Middle frontal gyrus (tissue), 1 donor: ENCODE measurements around the gene SEC22C.
"Not testable (repeated sequence)": the region's sequence is repeated elsewhere in the genome, so short reads cannot be mapped to it uniquely, and the experiment has no call there.

Source experiments
- DNase-seq: peaks from one replicate; pipeline ENCODE4 v3.0.0-alpha.2; 2015; ENCODE audit warnings: low spot score; ENCODE audit errors: extremely low spot score

Gene SEC22C

DNA sequence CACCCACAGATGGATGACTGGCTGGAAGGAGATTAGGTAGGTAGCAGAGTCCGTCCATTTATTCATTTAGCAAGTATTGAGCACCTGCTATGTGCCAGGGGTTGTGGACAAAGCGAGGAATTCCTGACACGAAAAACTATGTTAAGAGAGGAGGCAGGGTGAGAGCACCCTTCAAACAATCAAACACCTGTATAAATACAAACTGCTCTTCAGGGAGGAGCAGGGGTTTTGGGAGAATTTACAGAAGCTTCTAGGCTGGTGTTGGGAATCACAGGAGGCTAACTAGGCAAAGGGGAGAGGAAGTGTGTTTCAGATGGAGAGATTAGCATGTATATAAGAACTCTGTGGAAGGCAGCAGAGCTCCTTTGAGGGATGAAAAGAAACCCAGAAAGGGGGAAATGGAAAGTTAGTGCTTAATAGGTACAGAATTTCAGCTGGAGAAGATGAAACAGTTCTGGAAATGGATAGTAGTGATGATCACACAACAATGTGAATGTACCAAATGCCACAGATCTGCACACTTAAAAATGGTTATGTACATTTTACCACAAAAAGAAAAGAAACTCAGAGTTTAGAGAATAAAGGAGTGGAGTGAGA is 805 bp upstream of the SEC22C start:
- no peak for DNase-seq

DNA sequence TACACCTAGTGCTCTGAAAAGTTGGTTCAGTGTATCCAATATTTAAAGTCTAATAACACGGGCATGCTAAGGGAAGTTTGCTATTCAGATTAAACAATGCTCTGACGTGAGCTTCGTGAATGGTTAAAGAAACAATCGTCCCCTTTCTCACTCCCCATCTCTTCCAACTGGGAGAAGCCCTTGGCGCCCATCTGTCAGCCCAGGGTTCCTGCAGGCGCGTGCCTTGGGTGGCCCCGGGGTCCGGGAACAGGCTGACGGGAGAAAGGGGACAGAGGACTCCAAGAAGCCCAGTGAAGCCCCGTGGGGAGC is 413 bp downstream of the SEC22C start:
- DNase-seq, result no peak

DNA sequence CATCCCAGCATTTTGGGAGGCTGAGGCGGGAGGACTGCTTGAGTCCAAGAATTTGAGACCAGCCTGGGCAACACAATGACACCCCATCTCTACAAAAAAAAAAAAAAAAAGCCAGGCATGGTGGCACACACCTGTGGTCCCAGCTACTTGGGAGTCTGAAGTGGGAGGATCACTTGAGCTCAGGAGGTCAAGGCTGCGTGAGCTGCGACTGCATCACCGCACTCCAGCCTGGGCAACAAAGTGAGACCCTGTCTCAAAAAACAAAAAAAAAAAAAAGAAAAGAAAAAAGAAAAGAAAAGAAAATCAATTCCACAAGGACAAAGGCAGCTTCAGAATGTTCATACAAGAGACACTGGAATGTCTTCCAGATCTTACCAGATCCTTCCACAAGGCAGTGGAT is 2.4 kb downstream of the SEC22C start:
- not testable (repeated sequence) for DNase-seq

DNA sequence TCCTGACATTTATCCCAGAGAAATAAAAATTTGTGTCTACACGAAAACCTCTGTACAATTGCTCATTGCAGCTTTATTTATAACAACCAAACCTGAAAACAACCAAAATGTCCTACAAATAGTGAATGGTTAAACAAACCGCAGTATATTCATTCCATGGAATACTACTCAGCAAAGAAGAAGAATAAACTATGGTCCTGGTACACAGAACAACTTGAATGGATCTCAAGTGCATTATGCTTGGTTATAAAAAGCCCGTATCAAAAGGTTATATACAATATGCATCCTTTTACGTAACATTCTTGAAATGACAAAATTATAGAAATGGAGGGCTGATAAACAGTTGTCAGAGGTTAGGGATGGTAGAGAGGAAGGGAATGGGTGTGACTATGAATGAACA is 3.7 kb downstream of the SEC22C start:
- DNase-seq, result no peak

DNA sequence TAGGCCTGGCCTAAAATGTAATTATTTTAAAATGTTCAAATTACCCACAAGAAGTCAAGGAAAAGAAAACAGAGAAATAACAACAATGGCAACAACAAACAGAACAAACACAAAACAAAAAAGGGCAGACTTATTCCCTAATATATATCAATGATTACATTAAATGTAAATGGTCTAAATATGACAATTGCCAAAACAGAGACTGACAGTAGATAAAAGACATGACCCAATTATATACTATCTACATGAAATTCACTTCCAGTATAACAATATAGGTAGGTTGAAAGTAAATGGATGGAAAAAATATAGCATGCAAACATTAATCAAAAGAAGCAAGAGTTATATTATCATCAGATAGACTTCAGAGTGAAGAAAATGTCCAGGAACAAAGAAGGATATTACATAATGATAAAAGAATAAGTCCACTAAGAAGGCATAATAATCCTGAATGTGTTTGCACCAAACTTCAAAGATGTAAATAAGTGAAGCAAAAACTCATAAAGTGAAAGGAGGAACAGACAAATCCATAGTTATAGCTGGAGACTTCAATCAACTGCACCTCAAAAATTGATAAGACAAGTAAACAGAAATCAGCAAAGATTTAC is 6.5 kb downstream of the SEC22C start:
- DNase-seq, result no peak

DNA sequence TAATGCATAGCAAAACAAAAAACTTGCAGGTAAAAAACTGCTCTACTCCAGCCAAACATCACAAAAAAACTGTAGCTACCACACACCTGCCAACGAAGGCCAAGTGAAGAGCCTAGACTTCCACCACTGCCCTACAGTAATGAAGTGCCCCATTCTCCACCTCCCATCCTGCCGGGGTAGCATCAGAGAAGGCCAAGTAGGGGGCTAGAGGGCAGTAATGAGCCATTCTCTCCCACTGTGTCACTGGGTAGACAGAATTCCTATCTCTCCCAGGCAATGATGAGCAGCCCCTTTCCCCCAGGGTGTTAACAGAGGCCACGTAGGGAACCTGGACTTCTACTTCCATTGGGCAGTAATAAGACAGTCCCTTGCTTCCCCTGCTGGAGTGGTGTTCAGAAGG is 9.5 kb downstream of the SEC22C start:
- no peak for DNase-seq

DNA sequence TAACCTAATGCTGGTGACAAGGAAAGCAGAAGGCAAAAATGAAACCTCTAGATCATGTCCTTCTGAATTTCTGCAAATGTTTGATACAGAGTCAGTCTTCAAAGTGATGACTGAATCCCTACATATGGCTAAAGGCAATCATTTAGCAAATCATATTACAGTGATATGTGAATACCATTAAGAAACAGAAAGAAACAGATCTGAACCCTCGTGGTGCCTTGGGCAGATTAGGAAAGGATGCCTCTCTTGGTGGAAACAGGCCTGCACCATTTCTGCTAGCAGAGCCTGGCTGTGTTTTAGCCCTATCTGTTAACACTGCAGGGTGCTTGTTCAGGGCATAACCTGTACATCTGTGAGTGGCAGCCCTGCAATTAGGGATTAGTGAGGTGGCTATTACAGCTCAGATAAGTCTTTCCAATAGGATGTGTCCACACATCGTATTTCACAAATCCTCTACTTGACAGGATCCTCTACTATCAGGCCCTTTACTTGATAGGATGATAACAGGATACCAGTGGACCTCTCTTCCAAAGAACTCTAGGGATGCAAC is 12.1 kb downstream of the SEC22C start:
- no peak for DNase-seq

DNA sequence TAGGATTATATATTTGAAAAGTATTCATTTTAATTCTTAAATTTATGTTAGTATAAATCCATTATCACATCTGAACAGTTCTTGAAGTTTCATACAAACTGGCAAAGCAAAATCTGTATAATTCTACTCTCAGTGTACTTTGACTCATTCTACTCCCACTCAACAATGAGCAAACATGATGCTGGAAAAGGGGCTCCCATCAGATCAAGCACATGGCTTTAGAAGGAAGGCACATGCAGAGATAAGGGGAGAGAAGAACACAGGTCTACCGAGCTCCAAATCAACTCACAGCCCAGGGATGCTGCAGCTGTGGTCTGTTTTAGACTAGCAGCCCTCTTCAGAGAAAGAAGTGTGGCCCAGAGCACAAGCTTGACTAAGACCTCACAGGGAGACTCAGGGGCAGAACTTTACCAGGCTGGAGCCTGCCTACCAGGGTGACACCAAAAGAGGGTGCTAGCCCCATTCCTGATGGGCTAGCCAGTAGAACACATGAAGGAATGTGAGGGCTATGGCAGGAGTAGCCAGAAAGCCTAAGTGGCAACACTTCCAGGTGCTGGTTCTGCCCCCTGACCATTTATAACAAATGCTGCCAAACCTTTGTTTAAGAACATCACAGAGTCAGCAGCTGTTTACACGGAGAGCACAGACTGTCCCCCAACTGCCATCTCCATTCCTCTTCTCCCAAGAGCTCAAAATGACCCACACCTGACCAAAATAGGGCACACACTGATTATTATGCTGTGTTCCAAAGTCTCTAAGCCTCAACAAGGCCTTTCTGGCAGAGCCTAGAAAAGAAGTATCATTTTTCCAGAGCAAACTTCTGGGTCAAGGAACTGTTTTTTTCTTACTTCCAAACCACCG is 19.5 kb downstream of the SEC22C start:
- DNase-seq, result no peak

DNA sequence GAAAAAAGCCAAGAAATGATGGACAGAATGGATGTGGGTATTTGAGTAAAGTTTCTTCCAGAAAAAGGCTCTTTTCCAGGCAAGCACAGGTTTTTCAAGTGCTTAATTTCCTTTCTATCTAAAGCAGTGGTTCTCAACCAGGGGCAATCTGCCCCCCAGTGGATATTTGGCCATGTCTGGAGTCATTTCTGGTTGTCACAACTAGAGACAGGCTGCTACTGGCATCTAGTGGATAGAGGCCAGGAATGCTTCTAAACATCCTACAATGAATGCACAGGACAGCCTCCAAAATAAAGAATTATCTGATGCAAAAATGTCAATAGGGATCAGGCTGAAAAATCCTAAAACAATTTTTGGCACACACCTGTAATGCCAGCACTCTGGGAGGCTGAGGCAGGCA is 23.9 kb downstream of the SEC22C start:
- no peak for DNase-seq

DNA sequence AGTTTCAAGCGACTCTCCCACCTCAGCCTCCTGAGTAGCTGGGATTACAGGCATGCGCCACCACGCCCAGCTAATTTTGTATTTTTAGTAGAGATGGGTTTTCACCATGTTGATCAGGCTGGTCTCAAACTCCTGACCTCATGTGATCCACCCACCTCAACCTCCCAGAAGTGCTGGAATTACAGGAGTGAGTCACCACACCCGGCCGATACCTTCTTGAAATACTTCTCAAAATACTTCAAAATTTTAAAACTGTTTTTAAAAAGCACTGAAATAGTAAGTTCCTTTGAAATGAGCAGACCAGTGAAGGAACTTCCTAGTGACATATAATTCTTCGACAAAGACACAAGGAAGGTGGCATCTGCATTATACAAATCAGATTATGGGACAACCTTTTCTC is 24.9 kb downstream of the SEC22C start:
- not testable (repeated sequence) for DNase-seq

DNA sequence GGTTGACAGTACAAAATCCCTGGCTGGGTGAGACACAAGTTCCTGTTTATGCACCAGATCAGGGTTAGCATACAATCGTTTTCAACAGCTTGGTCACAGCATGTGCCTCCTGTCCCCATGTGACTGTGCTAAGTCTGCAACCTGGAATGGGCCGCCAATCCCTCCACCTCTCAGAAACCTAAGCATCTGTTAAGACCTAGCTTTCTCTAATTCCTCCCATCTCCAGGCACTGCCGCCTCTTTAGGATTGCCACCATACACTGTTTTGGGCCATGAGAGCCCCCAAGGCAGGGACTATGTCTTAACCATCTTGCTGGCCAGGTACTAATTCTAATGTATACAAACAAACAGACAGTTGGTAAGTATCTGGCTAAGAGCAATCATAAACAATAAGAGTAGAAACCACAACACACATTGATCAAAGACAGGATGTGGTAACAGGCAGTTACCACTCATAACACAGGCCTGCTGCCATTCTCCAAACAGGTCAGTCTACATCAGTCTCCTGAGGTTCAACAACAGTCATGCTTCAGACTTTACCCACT is 25.6 kb downstream of the SEC22C start:
- no peak for DNase-seq

DNA sequence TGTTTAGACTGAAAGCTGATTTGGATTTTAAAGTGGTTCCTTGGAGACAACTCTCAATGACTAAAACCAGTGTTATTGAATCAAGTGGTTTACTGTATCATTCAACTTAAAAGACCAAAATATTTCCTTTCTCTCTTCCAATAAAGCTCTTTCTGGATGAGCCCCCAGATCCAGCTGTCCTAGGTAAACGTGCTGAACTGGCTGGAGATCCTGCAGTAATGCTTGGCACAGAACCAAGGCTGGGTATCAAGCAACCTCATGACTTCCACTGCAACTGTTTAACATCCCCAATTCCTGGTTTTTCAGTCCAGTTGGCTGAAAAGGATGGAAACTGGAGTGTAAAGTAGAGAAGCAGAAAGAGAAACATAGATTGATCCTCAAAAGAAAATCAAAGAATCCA is 28.9 kb downstream of the SEC22C start:
- no peak for DNase-seq

DNA sequence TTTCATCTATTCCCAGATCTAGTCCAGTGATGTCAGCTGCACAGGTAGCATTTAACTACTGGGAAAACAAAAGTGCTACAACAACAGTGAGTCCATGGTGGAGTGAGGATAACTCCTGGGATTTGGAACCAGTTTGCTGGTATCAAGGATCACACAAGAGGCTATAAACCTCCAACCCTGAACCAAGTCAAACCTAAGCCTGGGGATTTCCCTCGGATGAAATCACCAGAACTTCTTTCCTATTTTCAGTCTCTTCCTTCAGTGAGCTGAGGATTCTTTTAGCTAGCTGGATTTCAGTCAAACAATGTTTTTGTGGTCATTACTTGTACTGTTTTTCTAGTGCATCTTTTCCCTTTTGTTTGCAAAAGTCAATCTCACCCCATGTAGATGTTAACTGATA is 31.5 kb downstream of the SEC22C start:
- DNase-seq, result no peak

DNA sequence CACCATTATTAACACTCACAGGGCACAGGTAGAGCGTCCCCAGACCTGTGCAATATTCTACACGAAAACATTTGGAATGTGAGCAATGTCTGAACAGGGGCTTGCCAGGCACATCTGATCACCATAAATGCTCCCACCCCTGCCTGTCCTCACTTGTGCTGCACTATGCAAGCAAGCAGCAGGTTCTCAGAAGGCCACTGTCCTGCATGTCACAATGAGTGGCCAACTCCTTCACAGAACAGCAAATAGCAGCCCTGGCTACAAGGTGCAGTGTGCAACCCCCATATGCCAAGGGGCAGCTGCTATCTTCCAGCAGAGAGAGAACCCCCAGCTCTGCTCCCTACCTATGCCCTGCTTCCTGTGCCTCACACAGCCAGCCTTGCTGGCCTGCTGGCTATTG is 32.6 kb downstream of the SEC22C start:
- no peak for DNase-seq

DNA sequence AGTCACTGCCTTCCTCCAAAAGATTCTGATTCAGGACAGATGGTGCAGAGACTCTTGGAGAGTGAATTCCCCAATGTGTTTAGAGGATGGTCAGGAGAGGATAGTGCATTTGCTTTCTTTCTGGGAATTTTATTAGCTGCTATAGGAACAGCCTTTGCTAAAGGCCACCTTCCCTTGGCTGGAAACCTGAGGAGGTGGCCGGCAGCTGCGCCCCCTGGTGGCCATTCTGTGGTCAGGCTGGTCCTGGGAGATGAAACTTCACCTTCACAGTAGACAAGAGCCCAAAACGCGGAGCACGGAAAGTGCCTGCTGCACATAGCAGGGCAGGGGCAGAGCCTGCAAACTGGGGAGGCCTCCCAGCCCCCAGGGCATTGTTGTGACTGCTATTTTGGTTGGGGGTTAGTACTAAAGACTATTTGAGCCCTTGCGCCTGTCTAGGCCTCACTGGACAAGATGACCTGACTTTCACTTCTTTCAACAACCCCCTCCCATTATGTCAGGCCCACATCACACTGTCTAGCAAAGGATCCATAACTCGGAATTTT is 34.3 kb downstream of the SEC22C start:
- no peak for DNase-seq

DNA sequence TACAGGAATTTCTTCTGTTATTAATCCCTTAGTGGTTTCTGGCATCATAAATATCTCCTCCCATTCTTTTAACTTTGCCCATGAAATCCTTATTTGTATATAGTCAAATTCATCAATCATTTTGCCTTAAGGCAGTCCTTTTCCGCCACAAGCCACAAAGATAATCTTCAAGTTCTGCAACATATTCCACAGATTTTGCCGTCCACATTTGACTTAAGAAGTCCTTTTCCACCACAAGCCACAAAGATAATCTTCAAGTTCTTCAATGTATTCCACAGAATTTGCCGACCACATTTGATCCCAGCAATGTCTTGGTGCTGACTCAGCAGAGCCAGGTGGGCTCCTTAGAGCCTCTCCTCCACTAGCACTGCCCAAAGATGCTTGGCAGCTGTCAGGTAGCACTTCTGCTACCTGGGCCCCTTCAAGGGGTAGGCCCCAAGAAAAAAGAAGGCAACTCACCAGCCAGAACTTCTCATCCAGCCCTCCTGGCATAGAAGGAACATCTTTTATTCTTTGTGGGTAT is 35.0 kb downstream of the SEC22C start:
- DNase-seq, result no peak

DNA sequence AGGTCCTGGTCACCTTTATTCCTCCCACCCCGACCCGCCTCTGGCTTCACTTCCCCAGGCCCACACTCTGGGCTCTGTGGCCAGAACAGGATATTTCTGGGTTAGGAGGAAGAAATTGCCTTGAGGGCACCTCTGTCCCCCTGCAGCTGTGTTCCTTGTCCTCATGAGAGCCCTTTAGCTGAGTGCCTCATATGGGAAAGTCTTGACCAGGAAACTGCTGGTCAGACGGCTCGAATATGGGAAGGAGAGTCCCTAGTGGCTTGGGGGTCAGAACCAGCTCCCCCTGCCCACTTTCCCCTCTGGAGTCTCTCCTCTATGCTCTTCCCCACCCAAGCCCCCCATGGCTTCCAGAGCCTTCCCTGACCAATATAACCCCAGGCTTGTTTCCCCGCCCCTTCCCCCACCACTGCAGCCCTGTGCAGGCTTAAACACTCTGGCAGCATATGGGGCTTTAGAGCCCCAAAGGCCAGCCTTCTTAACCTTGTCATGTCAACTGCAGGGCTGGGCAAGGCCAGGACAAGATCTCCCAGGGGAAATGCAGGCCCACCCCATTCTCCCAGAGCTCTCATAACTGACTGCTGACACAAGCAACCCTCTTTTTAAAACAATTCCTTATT is 36.4 kb downstream of the SEC22C start:
- no peak for DNase-seq

DNA sequence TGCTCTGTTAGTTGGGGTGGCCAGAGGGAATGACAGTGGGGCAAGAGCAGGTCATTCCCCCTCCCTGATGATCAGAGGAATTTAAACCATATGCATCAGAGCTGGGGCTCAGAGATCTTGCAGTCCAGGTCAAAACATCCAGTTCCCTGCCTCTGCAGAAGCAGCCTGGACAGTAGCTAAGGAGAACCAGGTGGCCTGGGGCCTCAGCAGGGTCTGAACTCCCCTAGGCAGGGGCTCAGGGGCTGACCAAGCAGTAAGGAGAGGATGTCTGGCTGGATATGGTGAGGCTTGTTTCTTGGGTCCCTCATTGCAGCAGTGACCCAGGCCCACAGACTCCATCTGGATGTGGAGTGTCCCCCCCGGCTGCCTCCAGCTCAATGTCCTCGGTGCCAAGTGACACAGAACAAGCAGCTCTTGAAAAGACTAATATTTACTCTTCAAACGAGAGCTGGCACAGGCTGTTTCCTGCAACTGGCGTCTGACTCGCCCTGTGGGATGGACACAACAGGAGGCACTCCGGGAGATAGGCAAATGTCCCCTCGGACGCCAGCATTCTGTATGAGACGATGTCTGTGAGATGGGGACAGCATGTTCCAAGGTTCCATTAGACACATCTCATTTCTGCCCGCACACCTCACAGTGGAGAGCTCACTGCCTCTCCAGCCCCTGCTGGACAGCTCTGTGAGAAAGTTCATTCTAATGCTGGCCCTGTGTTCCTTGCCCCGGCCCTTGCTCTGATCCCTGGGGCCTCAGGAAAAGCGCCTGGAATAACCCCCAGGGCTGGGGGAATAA is 37.1 kb downstream of the SEC22C start:
- no peak for DNase-seq

DNA sequence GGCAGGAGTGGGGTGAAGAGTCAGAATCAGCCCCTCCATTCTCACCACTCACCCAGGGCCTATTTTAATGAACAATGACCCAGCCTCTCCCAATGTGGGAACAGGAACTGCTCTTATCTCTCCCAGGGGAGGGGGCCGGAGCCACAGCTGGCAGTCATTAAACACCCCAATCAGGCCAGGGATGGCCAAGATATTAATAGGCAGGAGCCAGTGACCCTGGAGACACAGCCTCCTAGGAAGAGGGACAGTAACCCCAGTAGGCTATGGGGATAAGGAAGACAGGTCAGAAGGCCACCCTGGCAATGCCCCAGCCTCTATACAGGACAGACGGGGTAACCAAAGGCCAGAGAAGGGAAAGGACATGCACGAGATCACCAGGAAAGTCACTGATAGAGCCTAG is 40.7 kb downstream of the SEC22C start:
- DNase-seq, result no peak

DNA sequence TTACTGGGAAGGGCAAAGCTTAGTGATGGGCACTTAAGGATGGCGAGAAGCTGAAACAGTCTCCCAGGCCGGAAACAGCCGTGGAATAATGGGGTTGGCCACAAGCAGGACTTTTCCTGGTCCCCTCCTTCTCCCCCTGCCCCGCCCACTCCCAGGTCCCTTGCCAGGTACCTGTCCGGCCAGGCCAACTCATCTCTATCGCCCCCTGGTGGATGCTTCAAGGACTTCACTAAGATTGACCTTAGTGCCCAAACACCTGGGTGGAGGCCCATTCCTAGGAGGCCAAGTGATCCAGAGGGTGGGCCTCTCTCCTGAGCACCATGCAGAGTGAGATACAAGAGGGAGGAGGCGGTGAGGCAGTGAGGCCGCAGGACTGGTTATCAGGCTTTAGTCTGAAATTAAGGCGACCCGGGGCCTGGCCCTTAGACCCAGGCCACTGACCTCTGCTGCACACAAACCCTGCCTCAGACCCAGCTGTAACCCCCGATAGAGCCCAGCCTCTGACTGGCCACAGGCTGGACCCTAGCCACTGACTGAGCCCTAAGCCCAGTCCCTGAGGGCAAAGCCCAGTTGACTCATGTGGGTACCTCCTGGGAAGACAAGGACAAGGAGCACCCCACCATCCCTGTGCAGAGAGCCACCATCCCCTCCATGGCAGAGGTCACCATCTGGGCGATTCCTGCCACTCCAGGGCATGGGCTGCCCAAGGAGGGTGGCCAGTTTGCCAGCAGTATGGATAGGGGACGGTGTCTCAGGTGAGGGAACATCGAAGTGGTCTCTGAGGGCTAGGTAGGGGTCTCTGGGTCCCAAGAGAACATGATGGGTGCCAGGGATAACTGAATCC is 41.7 kb downstream of the SEC22C start:
- no peak for DNase-seq
